CD4-positive, alpha-beta T cell (primary cell): ENCODE measurements around the gene HOXD1. TPM values are rescaled to one million over a fixed set of nuclear protein-coding genes. Genes with fewer than 3 reads are reported as not detected.

Source experiments
- ATAC-seq: fragments of 200-7000 bp; cut with Tn5 transposase; one replicate; pipeline ENCODE4 v1.10.0; 2022; ENCODE audit warnings: mild to moderate bottlenecking; ENCODE audit not compliant: poor library complexity
- CTCF ChIA-PET: fragments of 350-600 bp; sonication (Branson Sonifier 250); formaldehyde crosslinking; loops from one replicate; lab custom pipeline; 2021; ENCODE audit warnings: antibody characterized with exemption, inconsistent platforms; lab: Charles Lee
- POLR2A ChIA-PET: fragments of 350-600 bp; sonication (Branson Sonifier 250); formaldehyde crosslinking; loops from one replicate; lab custom pipeline; 2021; ENCODE audit warnings: antibody characterized with exemption, inconsistent platforms; lab: Charles Lee
- DNase-seq, 14 experiments: peaks; one replicate each; pipeline ENCODE4 v3.0.0-alpha.2; 2013 to 2020; ENCODE audit warnings: mixed read lengths in 2 of 14
- H3K27ac ChIP-seq, 2 donors: one replicate each; pipeline versions ENCODE4 v1.5.1 to v1.7.0; 2013; ENCODE audit warnings: low read length in 2 of 2, low read depth in 1 of 2, mild to moderate bottlenecking in 1 of 2
- H3K27me3 ChIP-seq, 2 experiments: 1 replicate in 1 of 2; 2 replicates in 1 of 2; pipeline versions ENCODE4 v1.6.1 to v1.7.0; 2013; ENCODE audit warnings: low read length in 2 of 2, control low read depth in 1 of 2, mild to moderate bottlenecking in 1 of 2, moderate library complexity in 1 of 2; ENCODE audit not compliant: insufficient read depth in 2 of 2, control insufficient read depth in 1 of 2
- H3K36me3 ChIP-seq: one replicate; pipeline ENCODE4 v1.6.1; 2013; ENCODE audit warnings: low read length, control low read depth; ENCODE audit not compliant: insufficient read depth
- H3K4me1 ChIP-seq: one replicate; pipeline ENCODE4 v1.6.1; 2013; ENCODE audit warnings: low read length, control low read depth; ENCODE audit not compliant: insufficient read depth
- H3K4me3 ChIP-seq: one replicate; pipeline ENCODE4 v1.5.1; 2013; ENCODE audit warnings: mild to moderate bottlenecking, low read length, moderate library complexity
- H3K9me3 ChIP-seq, 2 experiments: 1 replicate in 1 of 2; 2 replicates in 1 of 2; pipeline versions ENCODE4 v1.6.1 to v1.7.0; 2013; ENCODE audit warnings: low read length in 2 of 2, mild to moderate bottlenecking in 2 of 2, control low read depth in 1 of 2, moderate library complexity in 1 of 2; ENCODE audit not compliant: control insufficient read depth in 1 of 2, insufficient read depth in 1 of 2
- H3K27ac Mint-ChIP-seq: one replicate; pipeline ENCODE4 v1.8.0; 2020; ENCODE audit warnings: mixed read lengths
- H3K27me3 Mint-ChIP-seq: one replicate; pipeline ENCODE4 v1.8.0; 2021; ENCODE audit warnings: mixed read lengths
- H3K36me3 Mint-ChIP-seq: one replicate; pipeline ENCODE4 v1.8.0; 2021; ENCODE audit warnings: low read depth, mixed read lengths
- H3K4me1 Mint-ChIP-seq: one replicate; pipeline ENCODE4 v1.8.0; 2021; ENCODE audit warnings: low read depth, mixed read lengths
- H3K4me3 Mint-ChIP-seq: one replicate; pipeline ENCODE4 v1.8.0; 2020; ENCODE audit warnings: mild to moderate bottlenecking, mixed read lengths
- H3K9me3 Mint-ChIP-seq: one replicate; pipeline ENCODE4 v1.8.0; 2020; ENCODE audit warnings: mixed read lengths
- intact Hi-C, 2 experiments: fragments of 100-400 bp; cut with DNase I in 1 of 2; cut with micrococcal nuclease in 1 of 2; formaldehyde crosslinking; loops; one replicate each; pipeline versions ENCODE4 v1.15.1 to v1.9.0; 2023 to 2025; cut with DNase I, micrococcal nuclease
- total RNA-seq, 174 experiments: library from RNA in 2 of 174; stranded (reverse) in 2 of 174; gene quantifications; one replicate each; pipeline ENCODE4 v1.2.3 and lab custom pipeline; 2021 to 2026
- TF ChIP-seq, protein P1 (sequence below): fragments of 200-600 bp; IDR thresholded peaks from one replicate; pipeline ENCODE4 v1.8.0; 2022; ENCODE audit warnings: antibody characterized with exemption, mild to moderate bottlenecking

Gene HOXD1
- total RNA-seq, 2 experiments from 2014 or later = not detected

DNA sequence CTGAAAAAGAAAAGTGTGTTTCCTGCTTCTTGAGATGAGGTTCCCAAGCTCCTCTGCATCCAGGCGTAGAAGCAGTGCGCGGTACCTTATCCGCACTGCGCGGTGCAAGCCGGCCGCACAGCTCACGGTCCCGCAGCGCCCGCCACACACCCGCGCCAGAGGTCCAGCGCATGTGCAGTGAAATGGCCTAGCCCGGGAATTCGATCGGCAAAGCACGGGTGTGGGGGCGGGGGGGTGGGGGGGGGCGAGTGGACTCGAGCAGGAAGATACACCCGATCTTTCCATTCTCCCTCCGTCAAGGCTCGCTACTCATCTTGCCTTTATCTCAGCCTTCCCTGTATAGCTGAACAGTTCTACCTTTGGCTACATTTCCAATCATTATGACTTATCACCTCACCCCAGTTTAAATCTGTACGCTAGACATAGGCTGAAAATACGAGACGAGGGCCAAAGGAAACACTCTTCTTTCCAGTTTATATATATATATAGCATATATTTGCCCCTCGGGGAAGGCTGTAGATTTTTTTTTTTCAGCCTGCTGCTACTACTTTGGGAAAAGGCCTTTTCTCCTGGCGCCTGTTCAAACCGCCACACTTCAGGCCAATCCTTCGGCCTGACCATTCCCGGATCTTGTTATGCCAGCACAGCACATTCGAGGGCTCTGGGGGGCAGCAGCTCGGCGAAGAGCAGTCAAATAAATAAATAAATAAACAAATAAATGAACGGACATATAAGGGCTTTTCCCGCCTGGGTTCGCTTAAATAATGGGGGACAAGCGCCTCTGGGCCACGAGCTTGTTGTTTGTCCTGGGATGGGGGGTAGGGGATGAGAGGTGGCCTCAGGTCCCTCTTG lies 48.6 kb upstream of the HOXD1 start:
- Mint-ChIP-seq H3K27ac (no peak overlapping the region), H3K36me3 (peaks cover 3% of the 10 kb centered on the region), H3K9me3 (peaks cover 4% of the 10 kb centered on the region), H3K4me3 (peak overlapping the region; percentile 18), H3K27me3 (peaks cover 95% of the 10 kb centered on the region), H3K4me1 (peaks cover 41% of the 10 kb centered on the region)
- DNase-seq = no peak
- H3K27ac ChIP-seq = no peak overlapping the region
- H3K27me3 ChIP-seq = peaks cover 85 to 98% of the 10 kb centered on the region in 2 experiments
- TF ChIP-seq, protein P1, sequence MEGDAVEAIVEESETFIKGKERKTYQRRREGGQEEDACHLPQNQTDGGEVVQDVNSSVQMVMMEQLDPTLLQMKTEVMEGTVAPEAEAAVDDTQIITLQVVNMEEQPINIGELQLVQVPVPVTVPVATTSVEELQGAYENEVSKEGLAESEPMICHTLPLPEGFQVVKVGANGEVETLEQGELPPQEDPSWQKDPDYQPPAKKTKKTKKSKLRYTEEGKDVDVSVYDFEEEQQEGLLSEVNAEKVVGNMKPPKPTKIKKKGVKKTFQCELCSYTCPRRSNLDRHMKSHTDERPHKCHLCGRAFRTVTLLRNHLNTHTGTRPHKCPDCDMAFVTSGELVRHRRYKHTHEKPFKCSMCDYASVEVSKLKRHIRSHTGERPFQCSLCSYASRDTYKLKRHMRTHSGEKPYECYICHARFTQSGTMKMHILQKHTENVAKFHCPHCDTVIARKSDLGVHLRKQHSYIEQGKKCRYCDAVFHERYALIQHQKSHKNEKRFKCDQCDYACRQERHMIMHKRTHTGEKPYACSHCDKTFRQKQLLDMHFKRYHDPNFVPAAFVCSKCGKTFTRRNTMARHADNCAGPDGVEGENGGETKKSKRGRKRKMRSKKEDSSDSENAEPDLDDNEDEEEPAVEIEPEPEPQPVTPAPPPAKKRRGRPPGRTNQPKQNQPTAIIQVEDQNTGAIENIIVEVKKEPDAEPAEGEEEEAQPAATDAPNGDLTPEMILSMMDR = no peak
- H3K4me3 ChIP-seq = peak overlapping the region; percentile 29
- POLR2A ChIA-PET = interaction anchor here (0.6 to 1.2 kb wide), 5 partner anchors 13 to 713 kb away, joined by 3 read pairs; no protein-coding TSS in a partner anchor
- H3K9me3 ChIP-seq = peaks cover 14 to 45% of the 10 kb centered on the region in 2 experiments
- CTCF ChIA-PET = interaction anchor here (0.7 to 1.1 kb wide), 3 partner anchors 13 to 315 kb away, joined by 3 read pairs; no protein-coding TSS in a partner anchor
- H3K36me3 ChIP-seq = no peaks in the 10 kb centered on the region
- ATAC-seq = no peak
- peaks cover 36% of the 10 kb centered on the region for H3K4me1 ChIP-seq
- intact Hi-C loops = loop anchor here (5.0 to 10.0 kb wide), 2 partner anchors 317 to 1275 kb away; no protein-coding TSS in a partner anchor

DNA sequence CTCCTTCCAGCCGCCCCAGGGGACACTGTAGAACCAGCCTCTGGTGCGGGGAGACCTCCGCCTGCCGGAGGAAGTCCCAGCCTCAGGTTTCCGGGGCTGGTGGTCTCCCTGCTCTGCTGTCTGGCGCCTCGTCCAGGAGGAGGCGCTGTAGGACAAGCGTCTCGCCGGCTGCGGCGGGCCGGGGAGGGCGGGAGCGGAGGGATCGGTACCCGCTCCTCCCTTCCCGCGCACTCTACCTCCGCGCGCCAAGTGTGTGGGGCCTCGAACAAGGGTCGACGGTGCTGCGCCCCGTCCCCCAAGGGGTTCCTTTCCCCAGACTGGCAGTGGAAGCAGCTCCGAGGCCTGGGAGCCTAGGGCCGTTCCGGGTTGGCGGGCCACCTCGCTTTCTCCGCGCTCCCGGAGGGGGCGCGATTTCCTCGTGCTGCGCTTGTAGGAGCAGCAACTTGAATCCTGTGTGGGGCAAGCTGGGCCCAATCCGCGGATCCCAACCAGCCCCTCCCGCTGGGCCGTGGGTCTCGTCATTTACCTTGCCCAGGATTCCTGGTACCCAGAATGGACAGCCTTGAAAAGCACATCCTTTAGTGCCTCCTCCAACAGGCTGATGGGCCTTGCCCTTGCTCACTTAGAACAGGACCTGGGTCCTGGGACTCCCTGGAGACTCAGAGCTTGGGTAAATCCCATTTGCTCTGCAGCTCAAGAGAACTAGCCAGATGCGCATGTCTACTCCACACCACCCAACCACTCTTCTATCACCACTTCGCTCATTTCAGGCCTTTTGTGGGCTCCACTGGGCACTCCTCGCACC lies 47.8 kb upstream of the HOXD1 start:
- Histone ChIP-seq H3K27me3 (peaks cover 85 to 98% of the 10 kb centered on the region in 2 experiments), H3K36me3 (no peaks in the 10 kb centered on the region), H3K9me3 (peaks cover 14 to 44% of the 10 kb centered on the region in 2 experiments), H3K4me1 (peaks cover 35% of the 10 kb centered on the region), H3K27ac (no peak overlapping the region), H3K4me3 (peak overlapping the region; percentile 29)
- H3K9me3 Mint-ChIP-seq = peaks cover 4% of the 10 kb centered on the region
- ChIA-PET CTCF (interaction anchor here (0.9 to 1.0 kb wide), 2 partner anchors 14 to 314 kb away, joined by 3 read pairs; no protein-coding TSS in a partner anchor), POLR2A (interaction anchor here (0.6 to 1.1 kb wide), 3 partner anchors 14 to 712 kb away, joined by 3 read pairs; no protein-coding TSS in a partner anchor)
- peak overlapping the region; percentile 39 for H3K4me3 Mint-ChIP-seq
- TF ChIP-seq, protein P1 = peak; percentile 35
- peaks cover 95% of the 10 kb centered on the region for H3K27me3 Mint-ChIP-seq
- intact Hi-C loops = loop anchor here (5.0 kb wide), 1 partner anchor 317 kb away; no protein-coding TSS in a partner anchor
- peak; percentile 88 for ATAC-seq
- DNase-seq = peak; percentile 15 to 79 (median 50)
- H3K4me1 Mint-ChIP-seq = peaks cover 35% of the 10 kb centered on the region
- H3K36me3 Mint-ChIP-seq = peaks cover 3% of the 10 kb centered on the region
- H3K27ac Mint-ChIP-seq = no peak overlapping the region

DNA sequence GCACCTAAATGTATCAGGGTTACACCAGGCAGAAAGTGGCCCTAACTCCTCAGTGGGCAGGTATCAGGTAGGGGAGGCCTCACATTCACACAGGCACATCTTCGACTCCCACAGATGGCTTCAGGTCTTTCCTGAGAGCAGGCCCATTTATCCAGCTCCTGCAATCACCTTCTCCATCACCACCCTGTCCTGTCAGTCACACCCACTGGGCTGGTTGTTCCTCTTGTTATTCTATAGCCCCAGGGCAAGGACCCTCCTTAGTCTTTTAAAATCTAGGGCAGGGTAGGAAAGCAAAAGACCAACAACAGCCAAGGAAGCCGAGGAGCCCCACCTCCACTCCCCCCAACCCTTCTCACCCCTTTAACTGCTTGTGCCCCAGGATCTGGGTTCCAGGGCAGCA lies 46.2 kb upstream of the HOXD1 start:
- peaks cover 4% of the 10 kb centered on the region for H3K9me3 Mint-ChIP-seq
- H3K27ac Mint-ChIP-seq = no peak overlapping the region
- H3K4me1 Mint-ChIP-seq = peaks cover 27% of the 10 kb centered on the region
- Histone ChIP-seq H3K4me1 (peaks cover 21% of the 10 kb centered on the region), H3K4me3 (no peak overlapping the region), H3K27ac (no peak overlapping the region), H3K36me3 (no peaks in the 10 kb centered on the region), H3K9me3 (peaks cover 14 to 35% of the 10 kb centered on the region in 2 experiments), H3K27me3 (peaks cover 86 to 98% of the 10 kb centered on the region in 2 experiments)
- ChIA-PET POLR2A (no interaction called here), CTCF (no interaction called here)
- peaks cover 97% of the 10 kb centered on the region for H3K27me3 Mint-ChIP-seq
- no peak for DNase-seq
- H3K36me3 Mint-ChIP-seq = peaks cover 3% of the 10 kb centered on the region
- H3K4me3 Mint-ChIP-seq = no peak overlapping the region
- no peak for ATAC-seq
- TF ChIP-seq, protein P1 = no peak
- intact Hi-C loops = loop anchor here (5.0 kb wide), 1 partner anchor 315 kb away; no protein-coding TSS in a partner anchor
